Astrocyte (in vitro differentiated cells and primary cell): ENCODE measurements around the gene RTL10. TPM values are rescaled to one million over a fixed set of nuclear protein-coding genes. Genes with fewer than 3 reads are reported as not detected.
A peak's percentile ranks its signal among the peaks of the same experiment; 100 is the strongest.

ENCODE experiments used
- DNase-seq: peaks from one replicate; pipeline ENCODE4 v3.0.0-alpha.2; 2010; ENCODE audit warnings: low read depth
- FAIRE-seq: peaks from 2 replicates; lab custom pipeline; 2011; peaks lifted over from hg19 to GRCh38; lab: Jason Lieb, UNC
- H2AFZ ChIP-seq: 2 replicates; pipeline ENCODE4 v1.6.0; 2012; ENCODE audit warnings: low read depth, low read length, inconsistent platforms
- H3K27ac ChIP-seq: 2 replicates; pipeline ENCODE4 v1.5.1; 2011; ENCODE audit warnings: low read depth, low read length, inconsistent platforms
- H3K27me3 ChIP-seq: 2 replicates; pipeline ENCODE4 v1.6.0; 2011; ENCODE audit warnings: low read length, inconsistent platforms; ENCODE audit not compliant: insufficient read depth
- H3K36me3 ChIP-seq: 2 replicates; pipeline ENCODE4 v1.5.1; 2011; ENCODE audit warnings: low read length, inconsistent platforms; ENCODE audit not compliant: insufficient read depth
- H3K4me1 ChIP-seq: 2 replicates; pipeline ENCODE4 v1.5.1; 2011; ENCODE audit warnings: low read length, inconsistent platforms; ENCODE audit not compliant: insufficient read depth
- H3K4me2 ChIP-seq: 2 replicates; pipeline ENCODE4 v1.6.0; 2012; ENCODE audit warnings: low read length, inconsistent platforms
- H3K4me3 ChIP-seq: 2 replicates; pipeline ENCODE4 v1.5.1; 2011; ENCODE audit warnings: low read depth, mild to moderate bottlenecking, low read length, inconsistent platforms; ENCODE audit not compliant: insufficient read depth
- H3K79me2 ChIP-seq: 2 replicates; pipeline ENCODE4 v1.6.0; 2012; ENCODE audit warnings: mild to moderate bottlenecking, low read length, inconsistent platforms; ENCODE audit not compliant: insufficient read depth
- H3K9ac ChIP-seq: 2 replicates; pipeline ENCODE4 v1.6.0; 2012; ENCODE audit warnings: mild to moderate bottlenecking, low read length, inconsistent platforms
- H3K9me3 ChIP-seq: 2 replicates; pipeline ENCODE4 v1.5.1; 2012; ENCODE audit warnings: low read depth, mild to moderate bottlenecking, low read length, inconsistent platforms; ENCODE audit not compliant: insufficient read depth
- H4K20me1 ChIP-seq: 2 replicates; pipeline ENCODE4 v1.6.0; 2012; ENCODE audit warnings: low read length, inconsistent platforms; ENCODE audit not compliant: insufficient read depth
- H3K27ac Mint-ChIP-seq: one replicate; pipeline ENCODE4 v1.8.0; 2021; ENCODE audit warnings: mild to moderate bottlenecking, mixed read lengths; ENCODE audit not compliant: unreplicated experiment
- H3K27me3 Mint-ChIP-seq: one replicate; pipeline ENCODE4 v1.8.0; 2021; ENCODE audit warnings: low read depth, mixed read lengths; ENCODE audit not compliant: unreplicated experiment
- H3K36me3 Mint-ChIP-seq: one replicate; pipeline ENCODE4 v1.8.0; 2021; ENCODE audit warnings: low read depth, mixed read lengths; ENCODE audit not compliant: unreplicated experiment
- H3K4me1 Mint-ChIP-seq: one replicate; pipeline ENCODE4 v1.8.0; 2021; ENCODE audit warnings: low read depth, mixed read lengths; ENCODE audit not compliant: unreplicated experiment
- H3K4me3 Mint-ChIP-seq: one replicate; pipeline ENCODE4 v1.8.0; 2021; ENCODE audit warnings: mild to moderate bottlenecking, moderate library complexity, mixed read lengths; ENCODE audit not compliant: unreplicated experiment
- H3K9me3 Mint-ChIP-seq: one replicate; pipeline ENCODE4 v1.8.0; 2021; ENCODE audit warnings: mild to moderate bottlenecking, mixed read lengths; ENCODE audit not compliant: unreplicated experiment
- CTCF ChIP-seq: IDR thresholded peaks from 2 replicates; pipeline ENCODE4 v1.5.1; 2011; ENCODE audit warnings: low read depth, mild to moderate bottlenecking, inconsistent platforms, low read length, moderate library complexity; ENCODE audit not compliant: insufficient read depth
- EZH2 ChIP-seq: IDR thresholded peaks from 2 replicates; pipeline ENCODE4 v1.6.1; 2012; ENCODE audit warnings: mild to moderate bottlenecking, low read length, inconsistent platforms; ENCODE audit not compliant: insufficient read depth
- total RNA-seq: library from RNA; stranded (reverse); gene quantifications from 2 replicates; pipeline ENCODE4 v1.2.1, GENCODE V29; 2021

The RTL10 gene
- total RNA-seq, 1 donor from 2014 or later = 43.0 TPM

- Mint-ChIP-seq H3K27ac (peak overlapping the region; percentile 2), H3K4me3 (no peak overlapping the region), H3K36me3 (peaks cover 3% of the 10 kb centered on the region), H3K27me3 (no peaks in the 10 kb centered on the region), H3K4me1 (peaks cover 29% of the 10 kb centered on the region), H3K9me3 (no peaks in the 10 kb centered on the region)
- no peak for FAIRE-seq
- Histone ChIP-seq H3K4me3 (no peak overlapping the region), H3K79me2 (no peaks in the 10 kb centered on the region), H2AFZ (no peak overlapping the region), H3K9ac (no peak overlapping the region), H3K36me3 (no peaks in the 10 kb centered on the region), H4K20me1 (no peaks in the 10 kb centered on the region), H3K27ac (no peak overlapping the region), H3K9me3 (no peaks in the 10 kb centered on the region), H3K27me3 (no peaks in the 10 kb centered on the region), H3K4me1 (peaks cover 33% of the 10 kb centered on the region), H3K4me2 (no peak overlapping the region)
- no peak for DNase-seq
- TF ChIP-seq CTCF = no peak
- TF ChIP-seq EZH2 = no peak
Observed at GRCh38 chr22:19889951-19890350, 35.3 kb upstream of the RTL10 start.

- Histone ChIP-seq H3K4me1 (peaks cover 32% of the 10 kb centered on the region), H4K20me1 (no peaks in the 10 kb centered on the region), H3K36me3 (no peaks in the 10 kb centered on the region), H3K27me3 (no peaks in the 10 kb centered on the region), H3K27ac (no peak overlapping the region), H3K4me2 (no peak overlapping the region), H3K9ac (no peak overlapping the region), H2AFZ (no peak overlapping the region), H3K9me3 (no peaks in the 10 kb centered on the region), H3K4me3 (no peak overlapping the region), H3K79me2 (no peaks in the 10 kb centered on the region)
- TF ChIP-seq CTCF = no peak
- TF ChIP-seq EZH2 = no peak
- H3K4me3 Mint-ChIP-seq = no peak overlapping the region
- no peaks in the 10 kb centered on the region for H3K9me3 Mint-ChIP-seq
- peaks cover 29% of the 10 kb centered on the region for H3K4me1 Mint-ChIP-seq
- H3K27ac Mint-ChIP-seq = no peak overlapping the region
- H3K27me3 Mint-ChIP-seq = no peaks in the 10 kb centered on the region
- FAIRE-seq (no peak), DNase-seq (no peak)
- H3K36me3 Mint-ChIP-seq = peaks cover 1% of the 10 kb centered on the region
Observed at GRCh38 chr22:19888131-19888746, 33.6 kb upstream of the RTL10 start.

- H3K36me3 Mint-ChIP-seq = peaks cover 1% of the 10 kb centered on the region
- H3K9me3 ChIP-seq = no peaks in the 10 kb centered on the region
Observed at GRCh38 chr22:19887256-19887985, 32.7 kb upstream of the RTL10 start.

More at GRCh38 chr22:19887256-19887985, 32.7 kb upstream of the RTL10 start:
- Mint-ChIP-seq H3K4me3 (no peak overlapping the region), H3K27ac (no peak overlapping the region), H3K9me3 (no peaks in the 10 kb centered on the region), H3K4me1 (peaks cover 22% of the 10 kb centered on the region), H3K27me3 (no peaks in the 10 kb centered on the region)
- Histone ChIP-seq H3K27ac (no peak overlapping the region), H4K20me1 (no peaks in the 10 kb centered on the region), H3K4me3 (no peak overlapping the region), H3K27me3 (no peaks in the 10 kb centered on the region), H3K4me1 (peaks cover 30% of the 10 kb centered on the region), H3K9ac (no peak overlapping the region), H3K36me3 (no peaks in the 10 kb centered on the region), H3K4me2 (no peak overlapping the region), H3K79me2 (no peaks in the 10 kb centered on the region), H2AFZ (no peak overlapping the region)
- TF ChIP-seq CTCF (no peak), EZH2 (no peak)
- no peak for FAIRE-seq
- DNase-seq = no peak
